Karpas-422 (cell line): ENCODE results near the gene NBPF1. TPM values are rescaled to one million over a fixed set of nuclear protein-coding genes. Genes with fewer than 3 reads are reported as not detected.
"Not testable (repeated sequence)": the region's sequence is repeated elsewhere in the genome, so short reads cannot be mapped to it uniquely, and the experiment has no call there.

ENCODE experiments used
- DNase-seq: peaks from one replicate; pipeline ENCODE4 v3.0.0-alpha.2; 2015
- H2AFZ ChIP-seq: fragments of 200-600 bp; sonication (generic); 2 replicates; pipeline ENCODE4 v1.6.1; 2014; ENCODE audit warnings: antibody characterized with exemption, low read length, mixed read lengths
- H3K27ac ChIP-seq: fragments of 200-600 bp; sonication (generic); 2 replicates; pipeline ENCODE4 v1.5.1; 2014; ENCODE audit warnings: mild to moderate bottlenecking, low read length, moderate library complexity
- H3K27me3 ChIP-seq: fragments of 200-600 bp; sonication (generic); 2 replicates; pipeline ENCODE4 v1.6.1; 2014; ENCODE audit warnings: low read length, mixed read lengths
- H3K36me3 ChIP-seq: fragments of 200-600 bp; sonication (generic); 2 replicates; pipeline ENCODE4 v1.6.1; 2014; ENCODE audit warnings: low read length, mixed read lengths; ENCODE audit not compliant: insufficient read depth
- H3K4me1 ChIP-seq: fragments of 200-600 bp; sonication (generic); 2 replicates; pipeline ENCODE4 v1.6.1; 2014; ENCODE audit warnings: mild to moderate bottlenecking, low read length, mixed read lengths
- H3K4me2 ChIP-seq: fragments of 200-600 bp; sonication (generic); 2 replicates; pipeline ENCODE4 v1.6.1; 2014; ENCODE audit warnings: low read length, low read depth, mild to moderate bottlenecking; ENCODE audit not compliant: poor library complexity, severe bottlenecking
- H3K4me3 ChIP-seq: fragments of 200-600 bp; sonication (generic); 2 replicates; pipeline ENCODE4 v1.5.1; 2014; ENCODE audit warnings: mild to moderate bottlenecking, antibody characterized with exemption, low read length, mixed read lengths
- H3K79me2 ChIP-seq: fragments of 200-600 bp; sonication (generic); 2 replicates; pipeline ENCODE4 v1.6.1; 2014; ENCODE audit warnings: mild to moderate bottlenecking, low read length, mixed read lengths
- H3K9ac ChIP-seq: fragments of 200-600 bp; sonication (generic); 2 replicates; pipeline ENCODE4 v1.6.0; 2014; ENCODE audit warnings: low read length
- H3K9me2 ChIP-seq: fragments of 200-600 bp; sonication (generic), shearing (Covaris generic); replicated peaks from 2 replicates; pipeline ENCODE4 v1.6.0; 2014; ENCODE audit warnings: mild to moderate bottlenecking, low read length, moderate library complexity; ENCODE audit not compliant: insufficient read depth
- H3K9me3 ChIP-seq: fragments of 300-700, 200-600 bp; sonication (generic); 2 replicates; pipeline ENCODE4 v1.6.1; 2014; ENCODE audit warnings: low read length, mixed read lengths
- H4K20me1 ChIP-seq: fragments of 200-600 bp; sonication (generic); 2 replicates; pipeline ENCODE4 v1.6.1; 2014; ENCODE audit warnings: mild to moderate bottlenecking, antibody characterized with exemption, low read length, low read depth; ENCODE audit not compliant: insufficient read depth
- total RNA-seq: library from RNA; depleted of rRNA; stranded (reverse); fragments of >200 nt; shearing (Covaris generic); gene quantifications from 2 replicates; pipeline ENCODE4 v1.2.3, GENCODE V29; 2014; ENCODE audit warnings: low replicate concordance

NBPF1 gene
- total RNA-seq, 1 experiment from 2014 or later, result 18.4 TPM

GRCh38 chr1:16619803-16620501 lies 6.6 kb upstream of the NBPF1 start:
- H3K4me3 ChIP-seq, H3K4me1 ChIP-seq, H3K4me2 ChIP-seq, H3K79me2 ChIP-seq, H3K36me3 ChIP-seq, H3K27ac ChIP-seq, H3K27me3 ChIP-seq, H2AFZ ChIP-seq, H3K9me3 ChIP-seq, H4K20me1 ChIP-seq, H3K9me2 ChIP-seq, DNase-seq, H3K9ac ChIP-seq: not testable (repeated sequence)

- no peak for DNase-seq
Measured at GRCh38 chr1:16618719-16619118, 5.4 kb upstream of the NBPF1 start.

GRCh38 chr1:16617778-16618580 lies 4.6 kb upstream of the NBPF1 start:
- no peaks in the 10 kb centered on the region for H4K20me1 ChIP-seq
- no peak overlapping the region for H3K4me3 ChIP-seq
- peaks cover 16% of the 10 kb centered on the region for H3K4me1 ChIP-seq
- no peaks in the 10 kb centered on the region for H3K27me3 ChIP-seq
- H3K36me3 ChIP-seq, result no peaks in the 10 kb centered on the region
- H3K79me2 ChIP-seq, result no peaks in the 10 kb centered on the region
- H3K27ac ChIP-seq, result no peak overlapping the region
- no peak overlapping the region for H2AFZ ChIP-seq
- no peaks in the 10 kb centered on the region for H3K9me2 ChIP-seq
- no peaks in the 10 kb centered on the region for H3K9me3 ChIP-seq
- no peak overlapping the region for H3K9ac ChIP-seq
- no peak overlapping the region for H3K4me2 ChIP-seq
- no peak for DNase-seq

More at GRCh38 chr1:16618719-16619118, 5.4 kb upstream of the NBPF1 start:
- no peaks in the 10 kb centered on the region for H3K9me3 ChIP-seq
- no peak overlapping the region for H3K9ac ChIP-seq
- no peak overlapping the region for H2AFZ ChIP-seq
- no peaks in the 10 kb centered on the region for H3K9me2 ChIP-seq
- H3K27me3 ChIP-seq, result no peaks in the 10 kb centered on the region
- H4K20me1 ChIP-seq, result no peaks in the 10 kb centered on the region
- peaks cover 11% of the 10 kb centered on the region for H3K4me1 ChIP-seq
- H3K4me3 ChIP-seq, result no peak overlapping the region
- H3K36me3 ChIP-seq, result no peaks in the 10 kb centered on the region
- no peak overlapping the region for H3K27ac ChIP-seq
- no peaks in the 10 kb centered on the region for H3K79me2 ChIP-seq
- H3K4me2 ChIP-seq, result no peak overlapping the region

DNA sequence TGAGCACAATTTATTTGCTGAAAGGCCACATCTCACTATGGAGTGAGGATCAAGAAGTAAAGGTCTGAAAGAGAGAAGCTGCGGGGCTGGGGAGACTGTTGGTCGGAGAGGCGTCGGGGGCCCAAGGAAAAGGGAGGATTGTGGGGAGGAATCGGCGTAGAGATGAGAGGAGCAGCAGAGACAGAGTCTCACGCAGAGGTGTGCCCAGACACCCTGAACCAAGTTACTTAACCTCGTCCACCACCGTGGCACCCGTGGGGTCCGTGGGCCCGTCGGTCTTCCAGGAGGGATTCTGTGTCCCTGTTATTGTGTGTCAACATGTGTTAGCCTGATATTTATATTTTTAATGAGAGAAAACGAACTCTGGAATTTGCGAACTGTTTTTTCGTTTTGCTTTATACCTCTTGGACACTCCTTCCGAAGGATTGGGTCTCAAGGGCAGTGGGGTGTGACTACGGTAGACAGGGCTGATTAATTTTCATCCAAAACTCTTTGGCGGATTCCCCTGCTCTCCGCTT lies 3.8 kb upstream of the NBPF1 start:
- Histone ChIP-seq H4K20me1 (peaks cover 1% of the 10 kb centered on the region; the same call in 1 of the 2 replicates), H3K79me2 (no peaks in the 10 kb centered on the region), H3K4me3 (no peak overlapping the region), H3K9ac (no peak overlapping the region), H3K9me3 (no peaks in the 10 kb centered on the region), H3K27me3 (no peaks in the 10 kb centered on the region), H3K4me2 (no peak overlapping the region), H2AFZ (no peak overlapping the region), H3K27ac (no peak overlapping the region), H3K4me1 (peaks cover 24% of the 10 kb centered on the region), H3K9me2 (no peaks in the 10 kb centered on the region), H3K36me3 (no peaks in the 10 kb centered on the region)
- no peak for DNase-seq

GRCh38 chr1:16615253-16616252 lies 2.2 kb upstream of the NBPF1 start:
- Histone ChIP-seq H3K27ac (no peak overlapping the region), H3K9me3 (no peaks in the 10 kb centered on the region), H3K9me2 (no peaks in the 10 kb centered on the region), H3K4me3 (no peak overlapping the region), H3K4me1 (peaks cover 26% of the 10 kb centered on the region), H3K9ac (no peak overlapping the region), H3K27me3 (no peaks in the 10 kb centered on the region), H3K4me2 (no peak overlapping the region), H2AFZ (no peak overlapping the region), H3K79me2 (no peaks in the 10 kb centered on the region), H3K36me3 (no peaks in the 10 kb centered on the region), H4K20me1 (peaks cover 5% of the 10 kb centered on the region; the same call in 1 of the 2 replicates)
- DNase-seq, result no peak

- Histone ChIP-seq H3K9me2 (no peaks in the 10 kb centered on the region), H3K9ac (peak overlapping the region; percentile 80), H3K36me3 (no peaks in the 10 kb centered on the region), H3K27me3 (no peaks in the 10 kb centered on the region), H2AFZ (peak overlapping the region; percentile 99; the same call in 1 of the 2 replicates), H4K20me1 (peaks cover 5% of the 10 kb centered on the region; the same call in 1 of the 2 replicates), H3K27ac (no peak overlapping the region), H3K9me3 (no peaks in the 10 kb centered on the region), H3K79me2 (no peaks in the 10 kb centered on the region), H3K4me2 (peak overlapping the region; percentile 91), H3K4me1 (peaks cover 26% of the 10 kb centered on the region), H3K4me3 (peak overlapping the region; percentile 78; the same call in 1 of the 2 replicates)
- no peak for DNase-seq
Measured at GRCh38 chr1:16614361-16615252, 1.2 kb upstream of the NBPF1 start.
